Embryonic facial prominence (tissue), 1 donor: ENCODE data around the gene ABI3BP.

ENCODE experiments used
- DNase-seq: peaks from one replicate; pipeline ENCODE4 v3.0.0-alpha.2; 2016; ENCODE audit errors: extremely low spot score

Gene ABI3BP

GRCh38 chr3:100775669-100776068, 217.6 kb downstream of the ABI3BP start:
- no peak for DNase-seq

DNA sequence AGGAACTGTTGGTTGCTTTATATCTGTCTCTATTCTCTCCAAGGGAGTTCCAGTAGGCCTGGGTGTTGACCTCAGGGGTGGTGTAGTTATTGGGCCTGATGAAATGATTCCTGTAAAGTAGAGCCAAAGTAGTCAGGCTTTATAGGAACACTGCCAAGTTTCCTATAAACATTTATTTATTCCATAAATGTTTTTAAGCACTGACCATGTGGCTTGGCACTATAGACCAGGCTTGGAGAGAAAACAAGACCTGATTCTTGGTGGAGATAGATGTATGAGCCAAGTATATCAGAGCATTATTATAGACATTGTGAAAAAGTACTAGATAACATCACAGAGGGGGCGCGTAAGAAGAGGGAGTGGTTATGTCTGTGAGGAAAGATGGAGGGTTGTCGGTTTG, 218.0 kb downstream of the ABI3BP start:
- DNase-seq = no peak

DNA sequence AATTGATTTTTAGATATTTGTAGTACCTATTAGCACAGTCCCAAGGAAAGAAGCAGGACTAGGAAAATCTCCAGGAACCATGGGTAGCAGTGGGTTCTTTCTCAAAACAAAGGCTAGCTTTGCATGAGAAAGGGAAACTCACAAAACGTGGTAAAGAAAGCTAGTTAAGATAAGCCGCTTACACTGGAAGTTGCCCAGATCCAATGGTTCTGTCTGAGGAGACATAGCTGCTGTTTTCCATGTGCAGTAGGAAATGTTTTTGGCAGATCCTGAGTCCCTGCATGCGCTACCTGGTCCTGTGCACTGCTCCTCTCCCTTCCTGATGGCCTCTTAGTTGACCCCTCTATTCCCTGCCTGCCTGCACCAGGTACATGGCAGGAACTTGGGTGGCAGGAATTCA, 223.5 kb downstream of the ABI3BP start:
- DNase-seq = no peak

- no peak for DNase-seq
These were observed 227.2 kb downstream of the ABI3BP start for GRCh38 chr3:100766069-100766468.

GRCh38 chr3:100765437-100765975, 227.7 kb downstream of the ABI3BP start:
- DNase-seq = no peak

- no peak for DNase-seq
These were observed 231.3 kb downstream of the ABI3BP start for GRCh38 chr3:100761951-100762350.

GRCh38 chr3:100761211-100761942, 231.8 kb downstream of the ABI3BP start:
- DNase-seq = no peak

- no peak for DNase-seq
These were observed 232.8 kb downstream of the ABI3BP start for GRCh38 chr3:100760377-100760776.

GRCh38 chr3:100759950-100760349, 233.3 kb downstream of the ABI3BP start:
- no peak for DNase-seq

GRCh38 chr3:100759159-100759558, 234.1 kb downstream of the ABI3BP start:
- no peak for DNase-seq

DNA sequence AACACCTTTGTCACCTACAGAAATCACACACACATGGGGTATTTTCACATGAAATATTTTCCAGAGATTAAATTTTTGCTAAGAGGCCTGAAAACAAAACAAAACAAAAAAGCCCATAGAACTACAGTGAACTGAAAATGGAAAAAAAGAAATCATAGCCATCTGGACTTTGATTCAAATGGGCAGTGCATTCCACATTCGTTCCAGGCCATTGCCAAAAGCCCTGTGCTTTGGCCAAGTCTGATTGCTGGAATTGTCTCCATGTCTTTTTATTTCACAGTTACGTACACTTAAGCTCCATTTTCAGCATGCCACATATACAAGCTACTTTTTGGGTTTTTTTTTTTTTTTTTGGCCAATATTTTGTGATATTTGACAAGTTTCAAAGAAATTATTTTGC, 236.8 kb downstream of the ABI3BP start:
- no peak for DNase-seq

DNA sequence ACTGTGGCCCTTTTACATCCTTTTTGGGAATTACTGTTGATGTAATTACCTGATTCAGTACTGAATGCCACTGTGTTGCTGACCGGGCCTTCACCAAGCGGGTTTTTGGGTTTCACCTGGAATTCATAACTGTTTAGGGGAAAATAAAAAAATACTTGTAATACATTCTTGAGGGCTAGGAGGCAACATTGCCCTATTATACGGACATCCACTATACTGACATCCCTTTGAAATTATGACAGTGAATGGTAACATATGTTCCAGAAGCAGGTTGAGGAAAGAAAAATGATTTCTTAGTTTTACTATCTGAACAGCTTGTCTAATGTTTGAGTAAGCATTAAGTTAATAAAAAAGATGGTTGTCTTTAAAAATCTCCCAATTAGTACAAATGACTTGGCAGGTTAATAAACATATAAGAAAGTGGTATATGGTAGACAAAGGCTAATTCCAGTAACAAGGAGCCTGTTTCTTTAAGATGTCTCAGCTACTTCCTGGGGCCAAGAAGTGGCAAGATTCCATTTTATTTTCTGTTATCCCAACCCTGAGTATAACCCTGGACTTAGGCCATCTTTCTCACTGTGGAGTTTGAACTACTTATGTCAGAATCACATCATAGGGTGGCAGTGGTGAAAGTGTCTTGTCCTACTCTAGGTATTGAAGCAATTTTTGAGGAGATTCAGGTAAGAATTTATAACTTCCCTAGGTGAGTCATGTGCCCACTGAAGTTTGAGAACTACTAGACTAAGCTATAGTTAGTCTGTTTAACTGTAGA, 238.5 kb downstream of the ABI3BP start:
- no peak for DNase-seq

GRCh38 chr3:100753846-100754245, 239.4 kb downstream of the ABI3BP start:
- DNase-seq = no peak

GRCh38 chr3:100748967-100749366, 244.3 kb downstream of the ABI3BP start:
- DNase-seq = no peak

DNA sequence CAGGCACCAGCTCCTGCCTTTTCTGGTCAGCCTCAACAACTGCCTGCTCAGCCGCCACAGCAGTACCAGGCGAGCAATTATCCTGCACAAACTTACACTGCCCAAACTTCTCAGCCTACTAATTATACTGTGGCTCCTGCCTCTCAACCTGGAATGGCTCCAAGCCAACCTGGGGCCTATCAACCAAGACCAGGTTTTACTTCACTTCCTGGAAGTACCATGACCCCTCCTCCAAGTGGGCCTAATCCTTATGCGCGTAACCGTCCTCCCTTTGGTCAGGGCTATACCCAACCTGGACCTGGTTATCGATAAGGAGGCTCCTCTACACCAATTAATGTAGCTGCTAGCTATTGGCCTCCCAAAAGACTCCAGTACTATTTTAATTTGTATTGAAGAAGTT, 245.0 kb downstream of the ABI3BP start:
- no peak for DNase-seq

GRCh38 chr3:100746092-100746491, 247.1 kb downstream of the ABI3BP start:
- DNase-seq = no peak

DNA sequence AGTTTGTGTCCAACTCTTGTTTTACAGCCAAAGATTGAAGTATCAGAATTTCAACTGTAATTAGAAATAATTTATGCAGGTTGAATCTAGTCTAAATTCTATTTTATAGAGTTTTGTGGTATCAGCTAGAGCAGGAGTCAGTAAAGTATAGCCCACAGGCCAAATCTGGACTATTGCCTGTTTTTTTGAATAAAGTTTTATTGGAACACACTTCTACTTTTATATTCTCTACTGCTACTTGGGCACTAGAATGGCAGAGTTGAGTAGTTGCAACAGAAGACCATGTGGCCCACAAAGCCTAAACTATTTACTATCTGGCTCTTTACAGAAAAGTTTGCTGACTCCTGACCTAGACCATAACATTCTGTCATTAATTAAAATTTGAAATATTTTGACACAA, 247.6 kb downstream of the ABI3BP start:
- no peak for DNase-seq

DNA sequence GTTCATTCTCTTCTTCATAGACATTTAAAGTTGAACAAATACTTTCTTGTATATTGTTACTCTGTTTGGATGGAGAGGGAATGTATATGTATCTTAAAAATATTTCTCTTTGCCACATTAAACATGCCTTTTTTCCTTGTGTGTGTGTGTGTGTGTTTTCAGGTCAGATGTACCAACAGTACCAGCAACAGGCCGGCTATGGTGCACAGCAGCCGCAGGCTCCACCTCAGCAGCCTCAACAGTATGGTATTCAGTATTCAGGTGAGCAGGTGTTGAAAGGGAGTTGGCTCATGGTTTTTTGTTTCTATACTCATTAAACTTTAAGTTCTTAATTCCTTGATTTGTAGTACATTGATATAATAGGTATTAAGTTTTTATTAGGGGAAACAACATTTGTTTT, 248.6 kb downstream of the ABI3BP start:
- no peak for DNase-seq

- no peak for DNase-seq
These were observed 249.7 kb downstream of the ABI3BP start for GRCh38 chr3:100743535-100743934.

- DNase-seq = no peak
These were observed 253.0 kb downstream of the ABI3BP start for GRCh38 chr3:100740207-100740606.

- DNase-seq = no peak
These were observed 255.9 kb downstream of the ABI3BP start for GRCh38 chr3:100737334-100737733.

DNA sequence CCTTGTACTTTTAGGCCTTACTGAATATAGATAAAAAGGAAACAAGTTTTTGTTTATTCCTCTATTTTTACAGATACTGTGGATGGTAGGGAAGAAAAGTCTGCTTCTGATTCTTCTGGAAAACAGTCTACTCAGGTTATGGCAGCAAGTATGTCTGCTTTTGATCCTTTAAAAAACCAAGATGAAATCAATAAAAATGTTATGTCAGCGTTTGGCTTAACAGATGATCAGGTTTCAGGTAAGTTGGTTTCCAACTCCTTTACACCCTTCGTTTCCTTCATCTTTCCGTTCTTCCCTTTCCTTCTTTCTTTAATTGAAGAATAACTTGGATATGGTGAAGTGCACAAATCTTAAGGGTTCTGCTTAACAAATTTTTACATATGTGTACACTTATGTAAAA, 260.8 kb downstream of the ABI3BP start:
- no peak for DNase-seq

DNA sequence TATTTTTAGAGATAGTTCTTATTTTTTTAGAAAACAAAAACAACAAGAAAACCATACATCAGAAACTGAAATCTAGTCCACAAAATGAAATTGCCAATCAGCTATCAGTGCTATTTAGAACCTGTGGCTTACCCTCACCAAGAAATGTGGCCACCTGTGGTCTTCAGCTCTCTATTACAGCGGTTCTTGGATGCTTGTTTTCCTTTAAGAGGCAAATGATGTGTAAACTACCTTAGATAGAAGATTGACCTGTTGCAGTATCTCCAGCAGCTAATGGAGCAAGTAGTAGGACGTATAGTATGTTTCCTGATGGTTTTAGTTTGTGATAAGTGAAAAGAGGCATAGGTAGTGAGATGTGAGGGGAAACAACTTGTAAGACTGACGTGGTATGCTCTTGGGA, 262.7 kb downstream of the ABI3BP start:
- DNase-seq = no peak
